ENCODE results near the gene LBH. TPM values are rescaled to one million over a fixed set of nuclear protein-coding genes. Genes with fewer than 3 reads are reported as not detected.

The LBH gene
- total and polyA plus RNA-seq, 12 donors, result 35.9 to 204 (median 149) TPM

DNA sequence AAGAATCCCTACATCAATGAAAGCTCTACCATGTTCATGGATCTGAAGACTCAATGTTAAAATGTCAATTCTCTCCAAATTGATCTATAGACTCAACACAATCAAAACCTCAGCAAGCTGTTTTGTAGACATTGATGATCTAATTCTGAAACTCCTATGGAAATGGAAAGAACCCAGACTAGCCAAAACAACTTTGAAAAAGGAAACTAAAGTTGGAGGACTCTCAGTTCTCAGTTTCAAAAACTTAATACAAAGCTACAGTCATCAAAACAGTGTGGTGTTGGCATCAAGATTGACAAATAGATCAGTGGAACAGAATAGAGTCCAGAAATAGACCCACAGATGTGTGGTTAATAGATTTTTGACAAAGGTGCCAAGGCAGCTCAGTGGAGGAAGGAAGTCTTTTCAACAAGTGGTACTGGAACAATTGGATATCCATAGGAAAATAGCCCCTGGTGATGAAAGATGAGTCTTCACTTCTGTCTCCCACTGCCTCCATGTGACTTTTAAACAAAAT lies 30.4 kb downstream of the LBH start:
- intact Hi-C loops (cut with DNase I), result no loop called here
- DNase-seq, result no peak
- TF ChIP-seq, protein P1, sequence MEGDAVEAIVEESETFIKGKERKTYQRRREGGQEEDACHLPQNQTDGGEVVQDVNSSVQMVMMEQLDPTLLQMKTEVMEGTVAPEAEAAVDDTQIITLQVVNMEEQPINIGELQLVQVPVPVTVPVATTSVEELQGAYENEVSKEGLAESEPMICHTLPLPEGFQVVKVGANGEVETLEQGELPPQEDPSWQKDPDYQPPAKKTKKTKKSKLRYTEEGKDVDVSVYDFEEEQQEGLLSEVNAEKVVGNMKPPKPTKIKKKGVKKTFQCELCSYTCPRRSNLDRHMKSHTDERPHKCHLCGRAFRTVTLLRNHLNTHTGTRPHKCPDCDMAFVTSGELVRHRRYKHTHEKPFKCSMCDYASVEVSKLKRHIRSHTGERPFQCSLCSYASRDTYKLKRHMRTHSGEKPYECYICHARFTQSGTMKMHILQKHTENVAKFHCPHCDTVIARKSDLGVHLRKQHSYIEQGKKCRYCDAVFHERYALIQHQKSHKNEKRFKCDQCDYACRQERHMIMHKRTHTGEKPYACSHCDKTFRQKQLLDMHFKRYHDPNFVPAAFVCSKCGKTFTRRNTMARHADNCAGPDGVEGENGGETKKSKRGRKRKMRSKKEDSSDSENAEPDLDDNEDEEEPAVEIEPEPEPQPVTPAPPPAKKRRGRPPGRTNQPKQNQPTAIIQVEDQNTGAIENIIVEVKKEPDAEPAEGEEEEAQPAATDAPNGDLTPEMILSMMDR (IDR thresholded peaks at IDR 0.05), result no peak
- no peak for ATAC-seq
- peaks cover 0 to 40% (median 26%) of the 10 kb centered on the region in 9 donors for H3K4me1 ChIP-seq
- H3K4me3 ChIP-seq, result no peak overlapping the region
- peaks cover 0 to 41% (median 29%) of the 10 kb centered on the region in 9 donors for H3K36me3 ChIP-seq
- peaks cover 0 to 30% (median 7%) of the 10 kb centered on the region in 11 donors for H3K9me3 ChIP-seq
- no peaks in the 10 kb centered on the region for H3K27me3 ChIP-seq
- H3K27ac ChIP-seq, result no peak overlapping the region

DNA sequence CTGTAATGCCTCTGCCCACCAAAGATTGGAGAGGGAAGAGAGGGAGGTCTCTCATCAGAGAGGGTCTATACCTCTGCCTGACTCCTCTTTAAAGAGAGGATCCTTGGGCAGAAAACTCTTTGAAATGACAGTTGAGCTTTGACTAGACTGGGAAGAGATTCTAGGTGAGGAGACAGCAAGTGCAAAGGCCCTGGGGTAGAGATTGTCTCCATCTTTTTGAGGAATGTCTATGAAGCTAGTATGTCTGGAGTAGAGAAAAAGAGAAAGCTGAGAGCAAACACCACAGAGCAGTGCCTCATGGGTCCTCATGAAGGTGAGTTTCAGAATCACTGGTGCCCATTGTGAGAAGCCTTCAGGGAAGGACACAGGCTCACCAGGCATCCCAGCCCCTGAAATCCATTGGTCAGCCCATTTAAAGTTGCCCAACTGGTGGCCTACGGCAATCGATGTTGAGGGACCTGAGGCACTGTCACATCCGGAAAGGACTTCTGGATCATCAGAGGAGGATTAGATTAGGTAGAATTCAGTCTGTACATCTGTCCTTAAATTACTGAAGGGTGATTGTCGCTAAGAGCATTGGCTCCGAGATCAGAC lies 31.5 kb downstream of the LBH start:
- Histone ChIP-seq H3K9me3 (peaks cover 0 to 30% (median 7%) of the 10 kb centered on the region in 11 donors), H3K4me3 (no peak overlapping the region), H3K36me3 (peaks cover 0 to 31% (median 18%) of the 10 kb centered on the region in 9 donors), H3K27me3 (no peaks in the 10 kb centered on the region), H3K27ac (no peak overlapping the region), H3K4me1 (peaks cover 0 to 34% (median 19%) of the 10 kb centered on the region in 9 donors)
- intact Hi-C loops (cut with DNase I), result no loop called here
- WGBS, 2 donors, result 88 to 94% methylated on average over 5 of the region's 5 CpGs
- TF ChIP-seq, protein P1 (IDR thresholded peaks at IDR 0.05), result no peak
- ATAC-seq (no peak), DNase-seq (no peak)

DNA sequence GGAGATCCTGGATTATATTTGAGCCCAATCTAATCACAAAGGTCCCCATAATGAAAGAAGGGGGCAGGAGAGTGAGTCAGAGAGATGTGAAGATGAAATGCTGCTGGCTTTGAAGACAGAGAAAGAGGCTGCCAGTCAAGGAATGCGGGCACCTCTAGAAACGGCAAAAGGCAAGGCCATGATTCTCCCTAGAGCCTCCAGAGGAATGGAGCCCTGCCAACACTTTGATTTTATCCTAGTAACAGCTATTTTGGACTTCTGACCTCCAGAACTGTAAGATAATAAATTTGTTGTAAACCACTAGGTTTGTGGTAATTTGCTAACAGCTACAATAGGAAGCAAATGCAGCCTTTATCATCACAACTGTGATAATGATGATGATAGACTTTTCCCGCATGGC lies 32.9 kb downstream of the LBH start:
- intact Hi-C loops (cut with DNase I), result no loop called here
- WGBS, 2 donors, result 64 to 80% methylated on average over 3 of the region's 3 CpGs
- H3K9me3 ChIP-seq, result peaks cover 0 to 30% (median 7%) of the 10 kb centered on the region in 11 donors
- H3K4me1 ChIP-seq, result peaks cover 4 to 34% (median 22%) of the 10 kb centered on the region in 9 donors
- peaks cover 0 to 16% (median 4%) of the 10 kb centered on the region in 9 donors for H3K36me3 ChIP-seq
- peak overlapping the region in 1 of 10 donors; percentile 36 for H3K27ac ChIP-seq
- ATAC-seq (no peak), DNase-seq (no peak)
- H3K27me3 ChIP-seq, result no peaks in the 10 kb centered on the region
- TF ChIP-seq, protein P1 (IDR thresholded peaks at IDR 0.05), result no peak
- no peak overlapping the region for H3K4me3 ChIP-seq

DNA sequence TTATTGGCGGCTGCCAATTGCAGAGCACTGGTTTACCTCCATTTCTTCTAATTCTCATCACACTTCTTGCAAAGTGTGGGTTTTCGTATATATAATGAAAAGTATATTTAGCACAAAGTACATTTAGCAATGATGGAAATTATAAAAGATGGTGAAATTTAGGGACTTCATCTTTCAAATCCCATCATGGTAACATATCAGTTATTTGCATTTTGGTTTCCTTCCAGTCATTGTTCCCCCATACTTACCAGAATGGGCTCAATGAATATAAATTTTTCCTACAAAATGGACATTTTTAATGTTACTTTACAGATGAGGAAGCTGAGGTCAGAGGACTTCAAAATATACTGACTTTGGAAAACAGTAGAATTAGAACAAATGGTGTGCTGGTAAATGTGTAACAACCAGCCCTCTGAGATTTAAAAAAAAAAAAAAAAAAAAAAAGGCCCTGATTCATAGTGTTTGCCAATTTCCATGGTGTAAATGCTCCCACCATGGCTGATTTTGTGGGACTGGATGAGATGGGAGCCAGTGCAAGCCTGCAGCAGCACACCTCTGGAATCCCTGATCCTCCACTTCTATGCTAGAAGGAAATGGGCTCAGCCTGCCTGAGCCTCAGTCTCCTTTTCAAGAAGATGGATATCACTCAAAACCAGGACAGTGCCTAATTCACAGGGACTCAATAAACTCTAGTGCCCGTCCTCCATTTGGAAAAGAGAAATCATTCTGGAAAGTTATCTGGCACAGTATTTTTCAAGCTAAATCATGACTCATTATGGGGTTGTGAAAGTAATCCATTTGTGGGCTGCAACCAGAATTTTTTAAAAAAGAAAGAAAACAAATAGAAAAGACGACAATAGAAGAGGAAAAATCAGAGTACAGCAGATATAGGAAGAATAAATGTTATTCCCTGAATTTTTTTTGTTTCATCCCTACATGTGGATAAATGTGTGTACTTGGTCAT lies 34.0 kb downstream of the LBH start:
- no peak for DNase-seq
- 86 to 89% methylated on average over 4 of the region's 4 CpGs for WGBS, 2 donors
- Histone ChIP-seq H3K9me3 (peaks cover 0 to 30% (median 7%) of the 10 kb centered on the region in 11 donors), H3K27me3 (no peaks in the 10 kb centered on the region), H3K4me1 (peaks cover 4 to 35% (median 23%) of the 10 kb centered on the region in 9 donors), H3K4me3 (no peak overlapping the region), H3K27ac (peak overlapping the region in 7 of 10 donors; percentile 6 to 70 (median 24)), H3K36me3 (peaks cover 0 to 6% (median 0%) of the 10 kb centered on the region in 9 donors)
- ATAC-seq, result no peak
- TF ChIP-seq, protein P1 (IDR thresholded peaks at IDR 0.05), result no peak
- intact Hi-C loops (cut with DNase I), result no loop called here
